DND-41 (cell line): Measurements from ENCODE around the gene ERC2.

ENCODE experiments used
- EZH2 ChIP-seq: IDR thresholded peaks from 3 replicates; pipeline ENCODE4 v1.6.1; 2012; ENCODE audit warnings: borderline replicate concordance, low read depth, mild to moderate bottlenecking, moderate library complexity, low read length, inconsistent platforms; ENCODE audit not compliant: severe bottlenecking
- TF ChIP-seq, protein P1 (sequence below): IDR thresholded peaks from 2 replicates; pipeline ENCODE4 v1.5.1; 2012; ENCODE audit warnings: borderline replicate concordance, low read length, moderate library complexity, mild to moderate bottlenecking; ENCODE audit not compliant: poor library complexity, severe bottlenecking; ENCODE audit errors: extremely low read depth

DNA sequence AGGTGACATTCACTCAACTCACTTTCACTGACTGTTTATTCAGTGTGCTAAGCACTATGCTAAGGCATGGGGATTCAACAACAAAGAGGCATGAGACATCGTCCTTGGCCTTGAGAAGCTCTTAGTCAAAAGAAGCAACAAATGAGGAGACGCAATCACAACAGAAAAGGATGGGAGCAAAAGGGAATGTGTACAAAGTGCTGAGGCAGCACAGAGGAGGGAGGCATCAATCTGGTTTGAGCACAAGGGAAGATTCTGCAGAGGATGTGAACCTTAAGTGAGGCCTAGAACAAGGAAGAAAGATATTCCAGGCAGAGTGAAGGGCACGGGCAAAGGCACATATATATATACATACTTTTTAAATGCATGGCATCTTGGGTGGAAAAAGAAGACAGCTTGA is 151.3 kb downstream of the ERC2 start:
- TF ChIP-seq, protein P1, sequence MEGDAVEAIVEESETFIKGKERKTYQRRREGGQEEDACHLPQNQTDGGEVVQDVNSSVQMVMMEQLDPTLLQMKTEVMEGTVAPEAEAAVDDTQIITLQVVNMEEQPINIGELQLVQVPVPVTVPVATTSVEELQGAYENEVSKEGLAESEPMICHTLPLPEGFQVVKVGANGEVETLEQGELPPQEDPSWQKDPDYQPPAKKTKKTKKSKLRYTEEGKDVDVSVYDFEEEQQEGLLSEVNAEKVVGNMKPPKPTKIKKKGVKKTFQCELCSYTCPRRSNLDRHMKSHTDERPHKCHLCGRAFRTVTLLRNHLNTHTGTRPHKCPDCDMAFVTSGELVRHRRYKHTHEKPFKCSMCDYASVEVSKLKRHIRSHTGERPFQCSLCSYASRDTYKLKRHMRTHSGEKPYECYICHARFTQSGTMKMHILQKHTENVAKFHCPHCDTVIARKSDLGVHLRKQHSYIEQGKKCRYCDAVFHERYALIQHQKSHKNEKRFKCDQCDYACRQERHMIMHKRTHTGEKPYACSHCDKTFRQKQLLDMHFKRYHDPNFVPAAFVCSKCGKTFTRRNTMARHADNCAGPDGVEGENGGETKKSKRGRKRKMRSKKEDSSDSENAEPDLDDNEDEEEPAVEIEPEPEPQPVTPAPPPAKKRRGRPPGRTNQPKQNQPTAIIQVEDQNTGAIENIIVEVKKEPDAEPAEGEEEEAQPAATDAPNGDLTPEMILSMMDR, result no peak
- no peak for TF ChIP-seq EZH2
